Nephron (organoid): ENCODE results near the gene BRIP1.

ENCODE experiments used
- H3K27ac Mint-ChIP-seq, 3 experiments: 2 replicates each; pipeline ENCODE4 v1.8.0; 2020; ENCODE audit warnings: mixed read lengths in 3 of 3, mild to moderate bottlenecking in 2 of 3, moderate library complexity in 1 of 3
- H3K27me3 Mint-ChIP-seq: 2 replicates; pipeline ENCODE4 v1.8.0; 2021; ENCODE audit warnings: low read depth, mild to moderate bottlenecking, moderate library complexity, mixed read lengths
- H3K36me3 Mint-ChIP-seq: 2 replicates; pipeline ENCODE4 v1.8.0; 2020; ENCODE audit warnings: low read depth, mixed read lengths
- H3K4me1 Mint-ChIP-seq: 2 replicates; pipeline ENCODE4 v1.8.0; 2020; ENCODE audit warnings: mixed read lengths
- H3K4me3 Mint-ChIP-seq, 3 experiments: 2 replicates each; pipeline ENCODE4 v1.8.0; 2020; ENCODE audit warnings: mild to moderate bottlenecking in 3 of 3, mixed read lengths in 3 of 3, moderate library complexity in 2 of 3
- H3K9me3 Mint-ChIP-seq: 2 replicates; pipeline ENCODE4 v1.8.0; 2020; ENCODE audit warnings: mixed read lengths
- TF ChIP-seq, protein P1 (sequence below), 3 experiments: fragments of 200-600 bp; sonication (generic); IDR thresholded peaks; one replicate each; pipeline ENCODE4 v1.5.0; 2021; ENCODE audit warnings: antibody characterized with exemption in 3 of 3; ENCODE audit not compliant: unreplicated experiment in 3 of 3

Gene BRIP1

DNA sequence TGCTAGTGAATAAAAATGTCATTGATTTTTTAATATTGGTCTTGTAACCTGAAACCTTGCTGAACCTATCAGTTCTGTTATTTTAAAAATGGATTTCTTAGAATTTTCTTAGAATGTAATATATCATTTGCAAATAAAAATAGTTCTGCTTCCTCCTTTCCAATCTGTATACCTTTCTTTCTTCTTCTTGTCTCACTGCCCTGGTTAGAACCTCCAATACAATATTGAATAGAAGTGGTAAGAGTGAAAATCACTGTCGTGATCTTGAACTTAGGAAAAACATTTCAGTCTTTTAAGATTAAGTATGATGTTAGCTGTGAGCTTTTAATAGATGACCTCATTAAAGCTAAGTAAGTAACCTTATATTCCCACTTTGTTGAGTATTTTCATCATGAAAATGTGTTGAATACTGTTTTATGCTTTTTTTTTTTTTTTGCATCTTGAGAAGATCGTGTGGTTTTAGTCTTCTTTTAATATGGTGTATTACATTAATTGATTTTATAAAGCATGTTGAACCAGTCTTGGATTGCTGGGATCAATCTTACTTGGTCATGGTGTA, 167.5 kb downstream of the BRIP1 start:
- Mint-ChIP-seq H3K9me3 (peaks cover 40% of the 10 kb centered on the region), H3K4me3 (no peak overlapping the region)

DNA sequence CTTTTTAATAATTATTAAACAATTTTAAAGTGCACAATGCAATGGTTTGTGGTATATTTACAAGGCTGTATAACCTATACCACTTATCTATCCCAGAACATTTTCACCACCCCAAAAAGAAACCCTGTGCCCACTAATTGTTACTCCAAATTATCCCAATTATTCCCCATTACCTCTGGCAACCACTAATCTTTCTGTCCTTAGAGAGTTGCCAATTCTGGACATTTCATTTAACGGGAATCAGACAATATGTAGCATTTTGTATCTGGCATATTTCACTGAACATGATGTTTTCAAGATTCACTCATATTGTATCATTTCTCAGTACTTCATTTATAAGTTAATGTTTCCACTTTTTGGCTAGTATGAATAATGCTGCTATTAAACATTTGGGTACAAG, 169.2 kb downstream of the BRIP1 start:
- peaks cover 56% of the 10 kb centered on the region for H3K36me3 Mint-ChIP-seq
- TF ChIP-seq, protein P1, sequence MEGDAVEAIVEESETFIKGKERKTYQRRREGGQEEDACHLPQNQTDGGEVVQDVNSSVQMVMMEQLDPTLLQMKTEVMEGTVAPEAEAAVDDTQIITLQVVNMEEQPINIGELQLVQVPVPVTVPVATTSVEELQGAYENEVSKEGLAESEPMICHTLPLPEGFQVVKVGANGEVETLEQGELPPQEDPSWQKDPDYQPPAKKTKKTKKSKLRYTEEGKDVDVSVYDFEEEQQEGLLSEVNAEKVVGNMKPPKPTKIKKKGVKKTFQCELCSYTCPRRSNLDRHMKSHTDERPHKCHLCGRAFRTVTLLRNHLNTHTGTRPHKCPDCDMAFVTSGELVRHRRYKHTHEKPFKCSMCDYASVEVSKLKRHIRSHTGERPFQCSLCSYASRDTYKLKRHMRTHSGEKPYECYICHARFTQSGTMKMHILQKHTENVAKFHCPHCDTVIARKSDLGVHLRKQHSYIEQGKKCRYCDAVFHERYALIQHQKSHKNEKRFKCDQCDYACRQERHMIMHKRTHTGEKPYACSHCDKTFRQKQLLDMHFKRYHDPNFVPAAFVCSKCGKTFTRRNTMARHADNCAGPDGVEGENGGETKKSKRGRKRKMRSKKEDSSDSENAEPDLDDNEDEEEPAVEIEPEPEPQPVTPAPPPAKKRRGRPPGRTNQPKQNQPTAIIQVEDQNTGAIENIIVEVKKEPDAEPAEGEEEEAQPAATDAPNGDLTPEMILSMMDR (IDR thresholded peaks at IDR 0.05; ENCODE audit: unreplicated experiment in 3 of 3) = no peak

More for the DNA sequence above, 167.5 kb downstream of the BRIP1 start:
- no peak overlapping the region for H3K27ac Mint-ChIP-seq
- TF ChIP-seq, protein P1 (IDR thresholded peaks at IDR 0.05; ENCODE audit: unreplicated experiment in 3 of 3) = no peak
- peaks cover 63% of the 10 kb centered on the region for H3K36me3 Mint-ChIP-seq
- H3K4me1 Mint-ChIP-seq = no peaks in the 10 kb centered on the region
- no peaks in the 10 kb centered on the region for H3K27me3 Mint-ChIP-seq

DNA sequence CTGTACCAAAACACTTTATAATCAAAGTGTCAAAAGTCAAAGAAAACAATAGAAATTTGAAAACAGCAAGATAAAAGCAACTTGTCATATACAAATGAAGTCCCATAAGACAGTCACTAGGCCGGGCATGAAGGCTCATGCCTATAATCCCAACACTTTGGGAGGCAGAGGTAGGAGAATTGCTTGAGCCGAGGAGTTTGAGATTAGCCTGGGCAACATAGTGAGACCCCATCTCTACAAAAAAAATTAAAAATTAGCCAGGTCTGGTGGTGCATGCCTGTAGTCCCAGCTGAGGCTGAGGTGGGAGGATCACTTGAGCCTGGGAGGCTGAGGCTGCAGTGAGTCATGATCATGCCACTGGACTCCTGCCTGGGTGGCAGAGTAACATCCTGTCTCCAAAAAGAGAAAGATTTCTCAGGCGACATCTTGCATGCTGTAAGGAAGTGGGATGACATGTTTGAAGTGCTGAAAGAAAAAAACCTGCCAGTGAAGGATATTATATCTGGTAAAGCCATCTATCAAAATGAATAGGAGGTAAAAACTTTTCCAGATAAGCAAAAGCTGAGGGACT, 173.6 kb downstream of the BRIP1 start:
- H3K4me3 Mint-ChIP-seq = no peak overlapping the region
- H3K36me3 Mint-ChIP-seq = peaks cover 37% of the 10 kb centered on the region
- no peaks in the 10 kb centered on the region for H3K4me1 Mint-ChIP-seq
- no peak overlapping the region for H3K27ac Mint-ChIP-seq
- TF ChIP-seq, protein P1 (IDR thresholded peaks at IDR 0.05; ENCODE audit: unreplicated experiment in 3 of 3) = no peak
- H3K9me3 Mint-ChIP-seq = no peaks in the 10 kb centered on the region
- no peaks in the 10 kb centered on the region for H3K27me3 Mint-ChIP-seq

More for the DNA sequence above, 169.2 kb downstream of the BRIP1 start:
- H3K27me3 Mint-ChIP-seq = no peaks in the 10 kb centered on the region
- H3K9me3 Mint-ChIP-seq = peaks cover 25% of the 10 kb centered on the region
- no peak overlapping the region for H3K27ac Mint-ChIP-seq
- H3K4me3 Mint-ChIP-seq = no peak overlapping the region
- H3K4me1 Mint-ChIP-seq = no peaks in the 10 kb centered on the region

DNA sequence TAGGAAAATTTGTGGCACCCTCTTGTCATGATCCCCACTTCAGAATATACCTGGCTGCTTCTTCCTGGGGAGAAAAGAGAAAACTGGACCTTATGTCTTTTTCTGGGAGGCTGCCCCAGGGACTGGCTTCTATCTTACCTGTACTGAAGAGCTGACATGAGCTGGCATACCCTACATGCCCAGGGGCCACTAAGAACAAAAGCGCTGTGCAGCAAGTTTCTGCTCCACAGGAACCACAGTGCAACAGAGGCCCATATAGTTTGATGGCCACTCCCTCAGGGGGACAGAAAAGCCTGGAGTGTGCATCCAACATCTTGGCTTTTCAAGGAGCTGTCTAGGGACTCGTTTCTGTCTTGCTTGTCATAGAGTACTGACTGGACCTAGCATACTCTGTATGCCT, 175.6 kb downstream of the BRIP1 start:
- Mint-ChIP-seq H3K36me3 (peaks cover 36% of the 10 kb centered on the region), H3K9me3 (no peaks in the 10 kb centered on the region), H3K4me1 (no peaks in the 10 kb centered on the region), H3K27ac (no peak overlapping the region), H3K27me3 (no peaks in the 10 kb centered on the region), H3K4me3 (no peak overlapping the region)
- TF ChIP-seq, protein P1 (IDR thresholded peaks at IDR 0.05; ENCODE audit: unreplicated experiment in 3 of 3) = no peak

DNA sequence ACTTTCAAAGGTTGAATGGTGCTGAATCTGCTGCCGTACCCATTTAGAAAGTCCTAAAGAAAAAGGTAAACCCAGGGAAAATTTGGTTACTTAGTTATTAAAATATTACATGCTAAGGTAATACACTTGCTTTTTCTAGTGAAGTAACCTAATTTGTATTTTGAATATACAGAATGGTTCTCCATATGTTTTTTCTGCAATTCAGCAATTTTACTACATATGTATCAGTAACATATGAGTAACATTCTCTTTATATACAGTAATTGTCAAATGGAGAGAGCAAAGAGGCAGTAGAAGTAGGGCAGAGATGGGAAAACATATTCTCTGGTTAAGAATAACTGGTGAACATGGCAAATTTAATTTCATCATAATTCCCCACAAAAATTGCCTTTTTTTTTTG, 177.2 kb downstream of the BRIP1 start:
- H3K27me3 Mint-ChIP-seq = no peaks in the 10 kb centered on the region
- no peaks in the 10 kb centered on the region for H3K4me1 Mint-ChIP-seq
- H3K36me3 Mint-ChIP-seq = peaks cover 28% of the 10 kb centered on the region
- H3K4me3 Mint-ChIP-seq = no peak overlapping the region
- TF ChIP-seq, protein P1 (IDR thresholded peaks at IDR 0.05; ENCODE audit: unreplicated experiment in 3 of 3) = no peak
- no peaks in the 10 kb centered on the region for H3K9me3 Mint-ChIP-seq
- H3K27ac Mint-ChIP-seq = no peak overlapping the region

DNA sequence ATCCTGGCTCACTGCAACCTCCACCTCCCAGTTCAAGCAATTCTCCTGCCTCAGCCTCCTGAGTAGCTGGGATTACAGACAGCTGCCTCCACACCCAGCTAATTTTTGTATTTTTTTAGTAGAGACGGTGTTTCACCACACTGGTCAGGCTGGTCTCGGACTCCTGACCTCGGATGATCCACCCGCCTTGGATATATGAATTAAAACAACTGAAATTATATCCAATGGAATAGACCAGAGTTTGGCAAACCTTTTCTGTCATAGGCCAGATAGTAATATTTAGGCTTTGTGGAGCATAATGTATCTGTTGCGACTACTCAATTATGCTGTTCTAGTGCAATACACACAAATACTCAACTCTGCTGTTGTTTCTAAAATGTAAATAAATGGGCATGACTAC, 178.5 kb downstream of the BRIP1 start:
- TF ChIP-seq, protein P1 (IDR thresholded peaks at IDR 0.05; ENCODE audit: unreplicated experiment in 3 of 3) = no peak
- Mint-ChIP-seq H3K4me3 (no peak overlapping the region), H3K36me3 (peaks cover 27% of the 10 kb centered on the region), H3K9me3 (no peaks in the 10 kb centered on the region), H3K4me1 (no peaks in the 10 kb centered on the region), H3K27ac (no peak overlapping the region), H3K27me3 (no peaks in the 10 kb centered on the region)
